Mucosa of descending colon (tissue), 3 donors: ENCODE results near the gene STAB1. TPM values are rescaled to one million over a fixed set of nuclear protein-coding genes. Genes with fewer than 3 reads are reported as not detected.

ENCODE experiments used
- ATAC-seq: fragments of 200-7000 bp; cut with Tn5 transposase; one replicate; pipeline ENCODE4 v1.9.1; 2020; ENCODE audit warnings: mild to moderate bottlenecking, moderate library complexity
- DNase-seq, 3 donors: peaks; one replicate each; pipeline ENCODE4 v3.0.0-alpha.2; 2020
- H3K36me3 ChIP-seq: fragments of 200-600 bp; one replicate; pipeline ENCODE4 v1.8.0; 2021; ENCODE audit warnings: low read depth, mild to moderate bottlenecking
- H3K4me1 ChIP-seq: fragments of 200-600 bp; one replicate; pipeline ENCODE4 v1.8.0; 2021; ENCODE audit warnings: low read depth, mild to moderate bottlenecking
- H3K4me3 ChIP-seq: fragments of 200-600 bp; one replicate; pipeline ENCODE4 v1.8.0; 2021; ENCODE audit warnings: mild to moderate bottlenecking
- H3K9me3 ChIP-seq: fragments of 200-600 bp; one replicate; pipeline ENCODE4 v1.8.0; 2021; ENCODE audit warnings: mild to moderate bottlenecking
- CTCF ChIP-seq: fragments of 200-600 bp; IDR thresholded peaks from one replicate; pipeline ENCODE4 v1.8.0; 2022; ENCODE audit warnings: antibody characterized with exemption, mild to moderate bottlenecking
- intact Hi-C, 2 donors: fragments of 100-400 bp; cut with DNase I in 1 of 2; cut with micrococcal nuclease in 1 of 2; formaldehyde crosslinking; loops; one replicate each; pipeline versions ENCODE4 v1.11.0 to v1.11.1; 2022; cut with DNase I, micrococcal nuclease
- total RNA-seq, 3 donors: library from RNA; stranded (reverse); fragmentation: NEBNext Ultra II Directional in 2 of 3; extraction: Animal tissue kit (Norgen Biotek cat#: 25700) in 2 of 3; gene quantifications; one replicate each; pipeline versions ENCODE4 v1.2.1 to v1.2.4, GENCODE V29; 2021 to 2023
- donor health status: DM: no; HTN: no; CAD: no; lungs with moderate emphysema.
- donor health status: DM: no; HTN: no; CAD: no.
- donor health status: DM: no; HTN: yes; CAD: no.

Gene STAB1
- total RNA-seq, 3 donors from 2014 or later: 51.7 to 187 (median 145) TPM

- no peak for TF ChIP-seq CTCF
- Histone ChIP-seq H3K9me3 (no peaks in the 10 kb centered on the region), H3K36me3 (no peaks in the 10 kb centered on the region), H3K4me1 (no peaks in the 10 kb centered on the region), H3K4me3 (no peak overlapping the region)
- DNase-seq (no peak), ATAC-seq (no peak)
- intact Hi-C loops: no loop called here
These were observed 17.6 kb downstream of the STAB1 start for GRCh38 chr3:52512727-52513126.

GRCh38 chr3:52513281-52513680, 18.1 kb downstream of the STAB1 start:
- no peak for ATAC-seq
- Histone ChIP-seq H3K4me3 (no peak overlapping the region), H3K36me3 (no peaks in the 10 kb centered on the region), H3K4me1 (no peaks in the 10 kb centered on the region), H3K9me3 (no peaks in the 10 kb centered on the region)
- no peak for DNase-seq
- TF ChIP-seq CTCF: no peak
- intact Hi-C loops: no loop called here

GRCh38 chr3:52514576-52514975, 19.4 kb downstream of the STAB1 start:
- Histone ChIP-seq H3K36me3 (no peaks in the 10 kb centered on the region), H3K9me3 (no peaks in the 10 kb centered on the region), H3K4me1 (peaks cover 2% of the 10 kb centered on the region), H3K4me3 (no peak overlapping the region)
- DNase-seq (no peak), ATAC-seq (no peak)
- no peak for TF ChIP-seq CTCF
- intact Hi-C loops: no loop called here

GRCh38 chr3:52515192-52515591, 20.1 kb downstream of the STAB1 start:
- Histone ChIP-seq H3K4me1 (peaks cover 2% of the 10 kb centered on the region), H3K4me3 (no peak overlapping the region), H3K9me3 (no peaks in the 10 kb centered on the region), H3K36me3 (no peaks in the 10 kb centered on the region)
- ATAC-seq (no peak), DNase-seq (no peak)
- no peak for TF ChIP-seq CTCF
- intact Hi-C loops: no loop called here

- Histone ChIP-seq H3K36me3 (no peaks in the 10 kb centered on the region), H3K4me1 (peaks cover 2% of the 10 kb centered on the region), H3K4me3 (no peak overlapping the region), H3K9me3 (no peaks in the 10 kb centered on the region)
- intact Hi-C loops: no loop called here
- TF ChIP-seq CTCF: no peak
- DNase-seq: no peak
- no peak for ATAC-seq
These were observed 21.5 kb downstream of the STAB1 start for GRCh38 chr3:52516509-52517195.
